OCI-LY7 (cell line): ENCODE results near the gene KAT7. TPM values are rescaled to one million over a fixed set of nuclear protein-coding genes. Genes with fewer than 3 reads are reported as not detected.

Source experiments
- BruUV-seq: library from RNA; stranded (reverse); fragments of 400-500 nt; replicated peaks from 2 replicates; lab custom pipeline; 2021; lab: Mats Ljungman, UMichigan
- CTCF ChIA-PET: fragments of 300-600 bp; sonication (Branson Sonifier 250); formaldehyde crosslinking; loops from one replicate; lab custom pipeline; 2022; ENCODE audit warnings: antibody characterized with exemption; ENCODE audit not compliant: unreplicated experiment; lab: Charles Lee
- POLR2A ChIA-PET: fragments of 300-600 bp; sonication (Branson Sonifier 250); formaldehyde crosslinking; loops from one replicate; lab custom pipeline; 2022; ENCODE audit warnings: antibody characterized with exemption; lab: Charles Lee
- DNase-seq: peaks from one replicate; pipeline ENCODE4 v3.0.0-alpha.2; 2015; ENCODE audit warnings: low spot score
- H2AFZ ChIP-seq: fragments of 200-600 bp; sonication (generic), shearing (Covaris generic); 2 replicates; pipeline ENCODE4 v1.6.1; 2014; ENCODE audit warnings: mild to moderate bottlenecking, antibody characterized with exemption, low read length, moderate library complexity
- H3K27ac ChIP-seq: fragments of 200-600 bp; sonication (generic); 2 replicates; pipeline ENCODE4 v1.5.1; 2014; ENCODE audit warnings: mixed run types, low read depth, mild to moderate bottlenecking, moderate library complexity, low read length, inconsistent platforms; ENCODE audit not compliant: poor library complexity, severe bottlenecking
- H3K36me3 ChIP-seq: fragments of 200-600 bp; sonication (generic); 2 replicates; pipeline ENCODE4 v1.6.1; 2014; ENCODE audit warnings: mild to moderate bottlenecking, antibody characterized with exemption, low read length, moderate library complexity, mixed read lengths; ENCODE audit not compliant: insufficient read depth
- H3K4me1 ChIP-seq: fragments of 200-600 bp; sonication (generic); 2 replicates; pipeline ENCODE4 v1.5.1; 2014; ENCODE audit warnings: mild to moderate bottlenecking, low read length; ENCODE audit not compliant: insufficient read depth, poor library complexity, severe bottlenecking
- H3K4me2 ChIP-seq: fragments of 200-600 bp; sonication (generic); 2 replicates; pipeline ENCODE4 v1.6.1; 2014; ENCODE audit warnings: mild to moderate bottlenecking, low read length
- H3K4me3 ChIP-seq: fragments of 200-600 bp; sonication (generic); 2 replicates; pipeline ENCODE4 v1.5.1; 2014; ENCODE audit warnings: mild to moderate bottlenecking, low read depth, low read length; ENCODE audit not compliant: poor library complexity, severe bottlenecking
- H3K79me2 ChIP-seq: fragments of 200-600 bp; sonication (generic); 2 replicates; pipeline ENCODE4 v1.6.1; 2016; ENCODE audit warnings: low read depth, mild to moderate bottlenecking, low read length, moderate library complexity, mixed read lengths; ENCODE audit not compliant: insufficient read depth
- H3K9me2 ChIP-seq: fragments of 200-600 bp; sonication (generic); 2 replicates; pipeline ENCODE4 v1.6.1; 2016; ENCODE audit warnings: mild to moderate bottlenecking, low read length, mixed read lengths; ENCODE audit not compliant: insufficient read depth
- H3K9me3 ChIP-seq: fragments of 200-600 bp; sonication (generic); 2 replicates; pipeline ENCODE4 v1.6.1; 2014; ENCODE audit warnings: mild to moderate bottlenecking, mixed run types, low read length, mixed read lengths
- H4K20me1 ChIP-seq: fragments of 200-600 bp; sonication (generic); 2 replicates; pipeline ENCODE4 v1.6.1; 2014; ENCODE audit warnings: mild to moderate bottlenecking, antibody characterized with exemption, low read length, moderate library complexity, mixed read lengths; ENCODE audit not compliant: insufficient read depth
- EZH2phosphoT487 ChIP-seq: fragments of 200-600 bp; sonication (generic); IDR thresholded peaks from 2 replicates; pipeline ENCODE4 v1.6.1; 2018; ENCODE audit warnings: low read depth, borderline replicate concordance, mild to moderate bottlenecking, mixed run types, antibody characterized with exemption, low read length, moderate library complexity, mixed read lengths
- intact Hi-C: fragments of 100-400 bp; cut with micrococcal nuclease; formaldehyde crosslinking; loops from one replicate; pipeline ENCODE4 v1.10.0; 2022; ENCODE audit not compliant: unreplicated experiment
- total RNA-seq, 2 experiments: library from RNA; depleted of rRNA in 1 of 2; stranded (reverse); fragments of >200 nt in 1 of 2; shearing (Covaris generic) in 1 of 2; gene quantifications; 2 replicates each; pipeline ENCODE4 v1.2.3, GENCODE V29; 2014 to 2022
- TF ChIP-seq, protein P1 (sequence below): fragments of 200-600 bp; sonication (generic); conservative IDR thresholded peaks from 2 replicates; pipeline ENCODE4 v1.5.1; 2014; ENCODE audit warnings: mild to moderate bottlenecking, antibody characterized with exemption, low read length, moderate library complexity, mixed read lengths

Gene KAT7
- total RNA-seq, 2 experiments from 2014 or later, result 43.3 to 70.3 TPM

GRCh38 chr17:49748223-49748622 is 40.3 kb upstream of the KAT7 start:
- Histone ChIP-seq H3K36me3 (peaks cover 34% of the 10 kb centered on the region), H3K4me1 (peaks cover 91% of the 10 kb centered on the region), H3K79me2 (peaks cover 84% of the 10 kb centered on the region), H2AFZ (no peak overlapping the region), H3K4me3 (peak overlapping the region; percentile 67), H3K9me3 (no peaks in the 10 kb centered on the region), H4K20me1 (no peaks in the 10 kb centered on the region), H3K4me2 (peak overlapping the region; percentile 91), H3K9me2 (no peaks in the 10 kb centered on the region), H3K27ac (peak overlapping the region; percentile 94)
- DNase-seq, result peak; percentile 46
- ChIA-PET CTCF (interaction anchor here (1.2 kb wide), 1 partner anchor 14 kb away, joined by 7 read pairs; no protein-coding TSS in a partner anchor), POLR2A (interaction anchor here (1.2 to 5.4 kb wide), 4 partner anchors 8 to 40 kb away, joined by 3 to 124 read pairs (median 4); partner anchors contain the start of gene FAM117A)
- intact Hi-C loops, result loop anchor here (2.0 to 10.0 kb wide), 2 partner anchors 15 to 533 kb away; partner anchors contain the start of genes ABI3 and GNGT2
- no TSS peak for BruUV-seq
- no peak for TF ChIP-seq EZH2phosphoT487
- TF ChIP-seq, protein P1, sequence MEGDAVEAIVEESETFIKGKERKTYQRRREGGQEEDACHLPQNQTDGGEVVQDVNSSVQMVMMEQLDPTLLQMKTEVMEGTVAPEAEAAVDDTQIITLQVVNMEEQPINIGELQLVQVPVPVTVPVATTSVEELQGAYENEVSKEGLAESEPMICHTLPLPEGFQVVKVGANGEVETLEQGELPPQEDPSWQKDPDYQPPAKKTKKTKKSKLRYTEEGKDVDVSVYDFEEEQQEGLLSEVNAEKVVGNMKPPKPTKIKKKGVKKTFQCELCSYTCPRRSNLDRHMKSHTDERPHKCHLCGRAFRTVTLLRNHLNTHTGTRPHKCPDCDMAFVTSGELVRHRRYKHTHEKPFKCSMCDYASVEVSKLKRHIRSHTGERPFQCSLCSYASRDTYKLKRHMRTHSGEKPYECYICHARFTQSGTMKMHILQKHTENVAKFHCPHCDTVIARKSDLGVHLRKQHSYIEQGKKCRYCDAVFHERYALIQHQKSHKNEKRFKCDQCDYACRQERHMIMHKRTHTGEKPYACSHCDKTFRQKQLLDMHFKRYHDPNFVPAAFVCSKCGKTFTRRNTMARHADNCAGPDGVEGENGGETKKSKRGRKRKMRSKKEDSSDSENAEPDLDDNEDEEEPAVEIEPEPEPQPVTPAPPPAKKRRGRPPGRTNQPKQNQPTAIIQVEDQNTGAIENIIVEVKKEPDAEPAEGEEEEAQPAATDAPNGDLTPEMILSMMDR, result 0 out of 2 replicates have a peak, but pooled peaks have one; percentile 19

DNA sequence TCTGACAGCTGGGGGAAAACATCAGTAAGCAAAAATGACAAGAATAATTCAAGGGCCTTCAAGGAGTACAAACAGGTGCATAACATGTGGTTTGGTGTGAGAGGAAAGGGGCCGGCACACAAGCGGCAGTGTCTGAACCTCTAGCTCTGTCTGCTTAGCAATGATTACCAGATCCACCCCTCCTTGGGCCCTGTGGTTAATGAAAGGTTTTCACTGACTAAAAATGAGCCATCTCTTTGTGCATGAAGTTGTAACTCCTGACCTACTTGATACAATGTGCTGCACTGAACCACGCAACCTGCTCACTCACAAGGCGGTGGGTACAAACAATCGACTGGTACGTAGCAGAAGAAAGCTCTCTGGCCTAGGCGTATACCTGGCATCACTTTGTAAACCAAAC is 39.7 kb upstream of the KAT7 start:
- Histone ChIP-seq H3K9me3 (no peaks in the 10 kb centered on the region), H3K36me3 (peaks cover 36% of the 10 kb centered on the region), H4K20me1 (no peaks in the 10 kb centered on the region), H3K79me2 (peaks cover 84% of the 10 kb centered on the region), H2AFZ (no peak overlapping the region), H3K4me2 (peak overlapping the region; percentile 91), H3K9me2 (no peaks in the 10 kb centered on the region), H3K4me1 (peaks cover 93% of the 10 kb centered on the region), H3K27ac (peak overlapping the region; percentile 94), H3K4me3 (peak overlapping the region; percentile 67)
- intact Hi-C loops, result loop anchor here (2.0 to 10.0 kb wide), 2 partner anchors 14 to 534 kb away; partner anchors contain the start of genes ABI3 and GNGT2
- ChIA-PET POLR2A (interaction anchor here (0.6 to 5.4 kb wide), 4 partner anchors 9 to 39 kb away, joined by 3 to 124 read pairs (median 4); partner anchors contain the start of gene FAM117A), CTCF (interaction anchor here (1.2 kb wide), 1 partner anchor 13 kb away, joined by 7 read pairs; no protein-coding TSS in a partner anchor)
- peak; percentile 90 for DNase-seq
- BruUV-seq, result no TSS peak
- TF ChIP-seq, protein P1, result no peak
- TF ChIP-seq EZH2phosphoT487, result no peak

GRCh38 chr17:49749730-49750129 is 38.8 kb upstream of the KAT7 start:
- no peak for TF ChIP-seq EZH2phosphoT487
- TF ChIP-seq, protein P1, result no peak
- Histone ChIP-seq H3K9me3 (no peaks in the 10 kb centered on the region), H3K4me2 (peak overlapping the region; percentile 91), H3K79me2 (peaks cover 84% of the 10 kb centered on the region), H3K27ac (peak overlapping the region; percentile 94), H3K9me2 (no peaks in the 10 kb centered on the region), H3K4me1 (peaks cover 93% of the 10 kb centered on the region), H4K20me1 (no peaks in the 10 kb centered on the region), H2AFZ (no peak overlapping the region), H3K36me3 (peaks cover 36% of the 10 kb centered on the region), H3K4me3 (no peak overlapping the region)
- CTCF ChIA-PET, result interaction anchor here (0.6 to 1.0 kb wide), 2 partner anchors 12 kb away, joined by 4 to 5 read pairs; no protein-coding TSS in a partner anchor
- POLR2A ChIA-PET, result interaction anchor here (1.1 to 5.4 kb wide), 3 partner anchors 10 to 38 kb away, joined by 3 to 124 read pairs (median 5); partner anchors contain the start of gene FAM117A
- intact Hi-C loops, result loop anchor here (2.0 to 10.0 kb wide), 2 partner anchors 13 to 535 kb away; partner anchors contain the start of genes ABI3 and GNGT2
- no TSS peak for BruUV-seq
- no peak for DNase-seq
